OCI-LY3 (cell line): ENCODE measurements around the gene LRRC66.

Source experiments
- CTCF ChIP-seq: fragments of 200-600, 300-600 bp; sonication (generic); IDR thresholded peaks from 2 replicates; pipeline ENCODE4 v1.5.1; 2014; ENCODE audit warnings: antibody characterized with exemption, low read length, low read depth
- EZH2phosphoT487 ChIP-seq: fragments of 200-600 bp; shearing (Covaris generic); IDR thresholded peaks from 2 replicates; pipeline ENCODE4 v1.6.1; 2018; ENCODE audit warnings: antibody characterized with exemption, mixed run types, low read depth

DNA sequence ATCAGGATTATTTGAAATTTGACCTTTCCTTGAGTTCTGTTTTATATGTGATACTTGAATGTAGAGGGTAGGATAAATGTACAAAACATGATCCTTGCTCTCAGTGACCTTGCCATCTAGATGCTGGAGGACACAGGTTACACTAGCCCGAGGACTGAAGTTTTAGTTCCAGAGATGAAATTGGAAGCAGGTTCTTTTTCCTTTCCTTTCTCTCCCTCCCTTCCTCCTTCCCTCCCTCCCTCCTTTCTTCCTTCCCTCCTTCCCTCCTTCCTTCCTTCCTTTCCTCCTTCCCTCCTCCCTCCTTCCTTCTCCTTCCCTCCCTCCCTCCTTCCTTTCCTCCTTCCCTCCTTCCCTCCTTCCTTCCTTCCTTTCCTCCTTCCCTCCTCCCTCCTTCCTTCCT lies 54.3 kb downstream of the LRRC66 start:
- no peak for TF ChIP-seq CTCF
- no peak for TF ChIP-seq EZH2phosphoT487
